Measurements from ENCODE around the gene SRSF1.

The SRSF1 gene

DNA sequence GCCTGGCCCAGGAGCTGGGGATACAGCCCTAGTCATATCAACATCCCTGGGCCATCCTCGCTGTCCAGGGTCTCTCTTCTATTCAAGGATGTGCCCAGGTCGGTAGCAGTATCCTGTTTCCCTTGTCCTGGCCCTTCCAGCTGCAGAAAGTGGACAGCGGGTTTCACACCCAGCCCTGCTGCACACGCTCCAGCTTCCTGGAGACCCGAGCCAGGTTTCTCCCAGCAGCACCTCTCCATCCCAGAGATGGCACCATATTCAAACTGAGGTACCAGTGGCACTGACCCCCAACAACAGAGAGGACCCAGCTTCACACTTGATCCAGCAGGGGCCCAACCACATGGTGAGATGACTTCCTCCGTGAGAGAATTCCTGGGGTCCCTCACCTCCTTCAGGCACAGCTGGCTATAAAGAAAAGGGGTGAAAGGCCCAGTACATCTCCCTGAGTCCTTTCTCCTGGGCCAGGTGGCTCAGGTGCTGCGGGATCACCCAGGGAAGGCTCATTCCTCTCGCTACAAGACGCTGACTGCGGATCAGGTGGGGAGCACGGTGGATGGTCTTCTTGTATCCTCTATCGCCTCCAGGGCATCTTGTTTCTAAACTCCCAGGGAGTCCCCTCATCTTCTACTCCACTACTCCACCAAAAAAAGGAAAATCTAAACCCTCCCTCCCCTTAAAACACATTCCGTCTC is 53.2 kb downstream of the SRSF1 start:
- Mint-ChIP-seq H3K27me3 (peaks cover 7% of the 10 kb centered on the region), H3K27ac (no peak overlapping the region), H3K36me3 (no peaks in the 10 kb centered on the region), H3K9me3 (ENCODE audit: low read depth) (no peaks in the 10 kb centered on the region), H3K4me1 (ENCODE audit: low read depth) (peaks cover 29% of the 10 kb centered on the region), H3K4me3 (peak overlapping the region; percentile 76)
